Measurements from ENCODE around the gene TMSB10.
"Not testable (repeated sequence)": the region's sequence is repeated elsewhere in the genome, so short reads cannot be mapped to it uniquely, and the experiment has no call there.

TMSB10 gene

DNA sequence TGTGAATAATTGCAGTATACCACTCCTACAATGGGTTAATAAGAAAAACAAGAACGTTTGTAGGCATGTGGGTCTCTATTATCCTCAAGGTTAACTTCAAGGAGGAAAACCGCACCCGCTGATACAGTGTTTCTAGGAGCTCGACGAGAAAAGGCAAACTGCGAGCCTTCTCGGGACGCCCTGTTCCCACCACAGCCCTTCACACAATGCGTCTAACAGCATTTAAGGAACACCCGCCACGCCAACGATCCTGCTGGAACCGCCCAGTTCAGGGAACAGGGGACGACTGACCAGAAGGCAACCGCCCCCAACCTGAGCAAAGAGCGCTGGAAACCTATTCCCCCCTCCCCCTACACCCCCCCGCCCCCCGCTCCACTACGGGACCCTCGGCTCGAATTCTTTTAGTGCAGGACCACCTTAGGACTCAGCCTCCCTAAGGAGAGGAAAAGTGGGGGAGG lies 710 bp upstream of the TMSB10 start:
- no peak for FAIRE-seq

DNA sequence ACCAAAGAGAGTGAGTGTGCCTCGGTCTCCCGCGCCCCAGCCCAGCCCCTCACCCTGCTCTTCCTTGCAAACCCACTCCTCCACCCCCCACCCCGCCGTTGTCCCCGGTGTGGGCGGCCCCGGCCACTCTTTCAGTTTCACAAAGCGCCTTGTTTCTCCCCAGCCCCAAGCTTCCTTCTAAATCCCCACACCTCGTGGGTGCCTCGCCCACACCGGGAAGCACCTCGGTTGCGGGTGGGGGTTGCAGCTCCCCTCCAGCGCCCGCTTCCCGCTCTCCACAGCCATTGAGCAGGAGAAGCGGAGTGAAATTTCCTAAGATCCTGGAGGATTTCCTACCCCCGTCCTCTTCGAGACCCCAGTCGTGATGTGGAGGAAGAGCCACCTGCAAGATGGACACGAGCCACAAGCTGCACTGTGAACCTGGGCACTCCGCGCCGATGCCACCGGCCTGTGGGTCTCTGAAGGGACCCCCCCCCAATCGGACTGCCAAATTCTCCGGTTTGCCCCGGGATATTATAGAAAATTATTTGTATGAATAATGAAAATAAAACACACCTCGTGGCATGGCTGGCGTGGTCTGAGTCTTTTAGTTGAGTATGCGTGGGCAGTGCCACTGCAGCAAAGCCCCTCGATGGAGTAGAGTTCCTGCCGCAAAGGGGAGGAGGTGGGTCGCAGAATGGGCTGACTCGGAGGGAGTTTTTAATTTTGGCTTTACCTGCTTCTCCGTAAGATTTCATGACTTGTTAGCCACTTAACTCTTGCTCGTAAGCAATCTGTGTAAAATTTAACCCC lies 848 bp downstream of the TMSB10 start:
- no peak for FAIRE-seq

DNA sequence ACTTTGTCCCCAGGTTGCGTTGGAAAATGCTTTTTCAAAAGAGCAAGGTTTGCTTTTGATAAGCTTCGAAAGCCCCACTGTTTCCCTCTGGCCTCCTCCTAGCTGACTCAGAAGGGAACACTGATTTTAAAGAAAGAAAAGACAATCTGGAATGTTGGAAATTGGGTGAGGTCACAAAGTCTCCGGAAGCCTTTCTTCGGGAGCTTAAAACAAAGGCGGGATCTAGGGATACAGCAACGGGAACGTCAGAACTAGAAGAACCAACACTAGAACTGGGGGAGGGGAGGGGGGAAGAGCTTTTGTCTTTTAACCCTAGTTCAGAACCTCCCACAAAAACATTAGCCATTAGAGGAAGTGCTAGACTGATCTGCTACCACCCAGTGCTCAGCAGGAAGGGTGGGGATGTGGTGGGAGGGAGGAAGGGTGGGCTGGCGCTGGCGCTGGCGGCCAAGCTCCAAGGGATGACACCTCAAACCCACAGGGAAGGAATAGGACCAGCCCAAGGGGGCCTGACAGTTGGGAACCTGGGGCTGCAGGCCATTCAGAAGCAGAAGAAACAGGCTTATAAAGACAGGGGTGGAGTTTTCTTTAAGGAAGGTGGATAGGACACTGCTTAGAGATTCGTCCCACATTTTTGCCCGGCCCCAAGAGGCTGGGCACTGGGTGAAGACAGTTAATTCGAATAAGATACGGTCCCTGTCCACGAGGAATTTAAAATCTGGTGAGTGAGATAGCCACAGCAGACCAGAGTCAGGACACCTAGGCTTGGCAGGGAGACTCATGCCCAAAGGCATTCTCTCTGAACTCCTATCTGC lies 1.7 kb downstream of the TMSB10 start:
- no peak for FAIRE-seq

DNA sequence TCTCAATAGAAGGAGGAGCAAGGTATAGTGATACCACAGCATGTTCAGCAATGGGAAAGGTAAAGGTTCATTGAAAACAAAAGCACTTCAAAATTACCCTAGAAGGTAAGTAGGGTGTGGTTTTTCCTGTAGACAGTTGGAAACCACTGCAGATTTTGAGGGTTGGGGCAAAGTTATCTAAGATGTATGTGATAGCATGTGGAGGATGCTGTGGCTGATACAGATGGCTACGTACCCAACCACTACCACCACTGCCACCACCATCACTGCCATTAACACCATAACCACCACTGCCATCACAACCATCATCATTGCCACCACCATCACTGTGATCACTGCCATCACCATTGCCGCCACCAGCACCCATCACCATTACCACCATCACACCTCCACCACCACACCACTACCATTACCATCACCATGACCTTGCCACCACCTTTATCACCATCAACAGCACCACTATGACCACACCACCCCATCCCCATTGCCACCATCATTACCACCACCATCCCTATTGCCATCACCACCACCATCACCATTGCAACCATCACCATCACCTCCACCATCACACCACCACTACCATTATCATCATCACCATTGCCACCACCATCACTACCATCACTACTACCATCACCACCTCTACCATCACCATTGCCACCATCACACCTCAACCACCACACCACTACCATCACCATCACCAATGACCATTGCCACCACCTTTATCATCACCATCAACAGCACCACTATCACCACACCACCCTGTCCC lies 3.7 kb downstream of the TMSB10 start:
- FAIRE-seq = no peak

DNA sequence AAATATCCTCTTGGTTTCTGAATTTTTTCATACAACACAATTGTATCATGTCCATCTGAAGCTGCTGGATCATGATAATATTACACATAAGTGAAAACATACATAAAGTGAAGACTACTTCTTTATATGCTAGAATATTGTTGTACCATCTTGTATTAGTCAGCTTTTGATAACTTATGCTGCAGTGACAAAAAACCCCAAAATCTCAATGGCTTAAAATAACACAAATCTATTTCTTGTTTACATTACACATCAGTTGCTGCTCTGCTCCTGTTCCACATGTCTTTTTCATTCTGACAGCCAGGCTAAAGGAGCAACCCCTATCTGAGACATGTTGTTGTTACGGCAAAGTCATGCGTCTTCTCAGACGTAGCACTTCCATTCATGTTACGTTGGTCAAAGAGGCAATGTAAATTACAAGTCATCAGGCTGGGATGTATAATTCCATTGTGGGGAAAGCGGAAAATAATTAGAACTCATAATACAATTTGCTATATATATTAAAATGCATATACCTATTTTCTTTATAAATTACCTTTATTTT lies 5.8 kb downstream of the TMSB10 start:
- no peak for FAIRE-seq

DNA sequence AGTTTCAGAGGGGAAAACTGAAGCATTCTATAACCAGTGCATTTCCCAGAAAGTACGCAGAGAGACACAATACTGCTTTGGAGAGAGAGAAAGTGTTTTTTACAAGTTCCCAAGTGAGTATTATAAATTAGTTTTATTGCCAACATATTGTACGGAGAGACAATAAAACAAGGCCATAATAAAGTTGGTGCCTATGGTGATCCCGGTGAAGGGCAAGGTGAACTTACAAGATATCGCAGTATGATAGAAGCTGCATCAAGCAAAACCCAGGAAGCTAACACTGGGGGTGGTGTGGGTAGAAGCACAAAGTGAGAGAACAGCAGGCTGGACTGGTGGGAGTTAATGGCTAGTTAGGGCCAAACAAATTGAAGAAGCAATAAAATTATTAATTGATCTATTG lies 7.5 kb downstream of the TMSB10 start:
- FAIRE-seq = no peak

DNA sequence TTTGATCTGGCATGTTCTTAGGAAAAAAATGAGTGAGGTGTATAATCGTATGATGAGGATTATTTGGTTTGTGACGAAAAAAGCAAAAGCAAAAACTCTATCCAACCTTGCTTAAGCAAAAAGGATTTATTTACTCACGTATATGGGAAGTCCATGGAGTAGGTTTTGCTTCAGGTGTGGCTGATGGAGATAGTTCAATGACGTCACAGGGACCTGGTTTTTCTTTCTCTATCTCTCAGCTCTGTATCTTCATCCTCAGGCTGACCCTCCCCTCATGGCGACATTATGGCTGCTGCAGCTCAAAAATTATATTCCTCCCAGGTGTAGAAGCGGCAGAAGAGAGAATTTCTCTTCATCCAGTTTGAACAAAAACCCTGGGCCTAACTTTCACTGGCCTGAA lies 8.9 kb downstream of the TMSB10 start:
- no peak for FAIRE-seq

DNA sequence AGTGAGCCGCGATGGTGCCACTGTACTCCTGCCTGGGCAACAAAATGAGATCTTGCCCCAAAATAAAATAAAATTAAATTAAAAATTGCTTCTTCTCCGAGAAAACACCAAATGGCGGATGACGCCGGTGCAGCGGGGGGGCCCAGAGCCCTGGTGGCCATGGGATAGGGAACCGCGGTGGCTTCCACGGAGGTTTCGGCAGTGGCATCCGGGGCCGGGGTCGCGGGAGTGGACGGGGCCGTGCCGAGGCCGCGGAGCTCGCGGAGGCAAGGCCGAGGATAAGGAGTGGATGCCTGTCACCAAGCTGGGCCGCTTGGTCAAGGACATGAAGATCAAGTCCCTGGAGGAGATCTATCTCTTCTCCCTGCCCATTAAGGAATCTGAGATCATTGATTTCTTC lies 10.2 kb downstream of the TMSB10 start:
- FAIRE-seq = not testable (repeated sequence)

DNA sequence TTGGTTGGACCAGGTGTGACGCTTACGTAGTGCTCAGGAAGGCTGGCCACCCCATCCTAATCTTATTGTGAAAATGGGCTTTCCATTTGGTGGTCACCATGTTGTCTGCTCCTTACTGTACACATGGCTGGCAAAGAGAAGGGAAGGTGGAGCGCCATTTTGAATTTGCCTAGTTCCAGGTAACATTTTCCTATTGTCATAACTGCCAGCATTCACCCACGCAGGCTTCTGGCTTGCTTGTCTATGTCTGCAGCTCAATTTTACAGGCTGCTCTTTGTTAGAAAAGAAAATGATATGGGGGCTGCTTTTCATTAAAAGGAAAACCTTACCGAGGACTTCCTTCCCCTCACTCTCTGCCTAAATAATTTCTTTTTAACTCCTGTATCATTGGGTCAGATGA lies 12.4 kb downstream of the TMSB10 start:
- FAIRE-seq = not testable (repeated sequence)

DNA sequence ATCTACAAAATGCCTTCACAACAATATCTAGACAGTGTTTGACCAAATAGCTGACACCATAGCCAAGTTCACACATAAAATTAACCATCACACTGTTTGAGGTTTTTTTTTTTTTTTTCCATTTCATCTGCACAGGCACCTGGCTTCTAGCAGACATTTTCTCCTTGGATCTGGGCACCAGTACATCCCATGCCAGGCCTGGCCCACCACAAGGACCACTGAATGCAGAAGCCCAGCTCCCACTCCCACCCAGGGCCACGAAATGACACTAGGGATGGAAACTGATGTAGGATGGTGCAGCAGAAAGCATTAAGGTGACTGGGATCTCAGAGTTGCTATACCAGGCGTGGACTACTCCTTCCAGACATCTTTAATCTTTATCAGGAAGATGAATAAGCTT lies 13.0 kb downstream of the TMSB10 start:
- no peak for FAIRE-seq

DNA sequence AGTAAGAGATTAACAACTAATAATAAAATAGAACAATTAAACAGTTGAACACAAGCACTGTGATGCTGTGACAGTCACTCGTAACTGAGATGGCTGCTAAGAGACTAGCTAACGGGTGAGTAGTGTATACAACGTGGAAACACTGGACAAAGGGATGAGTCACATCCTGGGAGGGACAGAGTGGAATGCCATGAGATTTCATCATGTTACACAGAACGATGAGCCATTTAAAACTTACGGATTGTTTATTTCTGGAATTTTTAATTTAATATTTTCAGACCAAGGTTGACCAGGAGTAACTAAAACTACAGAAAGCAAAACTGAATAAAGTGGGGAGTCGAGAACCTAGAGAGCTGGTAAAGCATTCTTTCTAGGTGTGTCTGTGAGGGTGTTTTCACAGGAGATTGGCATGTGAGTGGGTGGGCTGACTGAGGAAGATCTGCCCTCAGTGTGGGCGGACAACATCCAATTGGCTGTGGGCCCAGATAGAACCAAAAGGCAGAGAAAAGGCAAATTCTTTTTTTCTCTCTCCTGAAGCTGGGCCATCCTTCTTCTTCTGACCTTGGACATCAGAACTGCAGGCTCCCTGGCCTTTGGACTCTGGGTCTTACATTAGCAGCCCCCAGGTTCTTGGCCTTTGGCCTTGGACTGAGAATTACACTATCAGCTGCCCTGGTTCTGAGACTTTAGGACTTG lies 14.6 kb downstream of the TMSB10 start:
- no peak for FAIRE-seq

DNA sequence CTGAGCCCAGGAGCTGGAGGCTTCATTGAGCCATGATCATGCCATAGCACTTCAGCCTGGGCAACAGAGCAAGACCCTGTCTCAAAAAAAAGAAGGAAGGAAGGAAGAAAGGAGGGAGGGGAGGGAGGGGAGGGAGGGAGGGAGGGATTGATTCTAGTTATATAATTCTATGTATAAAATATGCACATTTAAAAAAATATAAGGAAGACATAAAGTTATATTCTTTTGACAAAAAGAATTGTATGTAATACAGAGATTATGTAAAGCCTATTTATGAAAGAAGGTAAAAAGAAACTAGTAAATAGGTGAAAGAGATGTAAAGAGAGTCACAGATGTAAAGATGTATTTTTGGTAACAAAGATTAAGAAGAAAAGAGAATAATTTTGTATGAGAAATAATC lies 17.6 kb downstream of the TMSB10 start:
- FAIRE-seq = no peak

DNA sequence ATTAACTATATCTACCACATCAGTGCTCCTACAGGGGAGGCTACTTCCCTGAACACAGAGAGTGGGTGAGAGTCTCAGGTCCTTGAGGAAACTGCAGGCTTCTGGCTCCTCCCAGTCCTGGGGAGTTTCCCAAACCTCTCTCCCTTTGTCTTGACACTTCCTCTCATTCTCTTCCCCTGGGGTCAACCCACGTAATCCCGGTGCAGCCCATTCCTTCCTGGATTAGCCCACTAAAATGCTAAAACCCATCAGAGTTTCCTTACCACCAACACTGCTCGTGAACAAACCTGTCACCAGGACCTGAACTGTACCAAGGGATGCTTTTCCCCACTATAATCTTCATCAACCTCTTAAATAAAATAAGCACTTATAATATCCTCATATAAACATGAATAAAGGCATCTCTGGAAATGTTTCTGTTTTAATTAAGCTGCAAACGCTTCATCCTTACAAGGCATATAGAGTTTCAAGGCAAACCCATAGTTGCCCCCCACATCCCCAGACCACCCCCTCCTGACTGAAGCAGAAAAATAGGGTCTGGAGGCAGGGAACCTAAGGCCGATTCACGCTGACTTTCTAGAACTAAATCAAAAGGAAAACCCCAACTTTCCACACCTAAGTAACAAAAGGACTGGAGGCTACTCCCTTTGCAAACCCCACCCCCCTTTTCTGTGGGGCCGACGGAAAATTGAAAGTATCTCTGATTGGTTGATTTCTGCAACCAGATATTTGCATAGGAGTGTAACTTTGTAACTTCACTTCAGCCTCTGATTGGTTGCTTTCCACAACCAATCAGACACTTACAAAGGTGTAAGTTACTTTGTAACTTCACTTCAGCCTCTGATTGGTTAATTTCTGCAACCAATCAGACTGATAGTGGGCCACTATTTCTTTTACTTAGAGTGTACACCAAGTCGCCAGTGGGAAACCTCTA lies 19.0 kb downstream of the TMSB10 start:
- no peak for FAIRE-seq

DNA sequence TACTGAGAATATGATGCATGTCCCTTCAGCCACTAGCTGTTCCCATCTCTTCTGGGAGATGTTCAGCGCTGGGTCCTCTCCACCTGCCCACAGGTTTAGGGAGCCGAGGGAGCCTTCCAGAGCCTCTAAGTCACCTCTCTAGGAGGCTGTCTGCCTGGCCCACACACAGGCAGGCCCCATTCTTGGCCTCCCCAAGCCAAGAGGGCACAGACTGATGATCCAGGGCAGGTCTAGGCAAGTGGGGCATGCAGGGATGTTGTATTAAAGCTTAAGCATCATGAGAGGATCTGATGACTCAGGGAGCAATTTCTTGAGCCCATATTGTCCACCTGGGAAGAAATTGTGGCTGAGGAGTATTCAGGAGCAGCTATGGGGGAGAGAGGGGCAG lies 19.9 kb downstream of the TMSB10 start:
- FAIRE-seq = no peak

DNA sequence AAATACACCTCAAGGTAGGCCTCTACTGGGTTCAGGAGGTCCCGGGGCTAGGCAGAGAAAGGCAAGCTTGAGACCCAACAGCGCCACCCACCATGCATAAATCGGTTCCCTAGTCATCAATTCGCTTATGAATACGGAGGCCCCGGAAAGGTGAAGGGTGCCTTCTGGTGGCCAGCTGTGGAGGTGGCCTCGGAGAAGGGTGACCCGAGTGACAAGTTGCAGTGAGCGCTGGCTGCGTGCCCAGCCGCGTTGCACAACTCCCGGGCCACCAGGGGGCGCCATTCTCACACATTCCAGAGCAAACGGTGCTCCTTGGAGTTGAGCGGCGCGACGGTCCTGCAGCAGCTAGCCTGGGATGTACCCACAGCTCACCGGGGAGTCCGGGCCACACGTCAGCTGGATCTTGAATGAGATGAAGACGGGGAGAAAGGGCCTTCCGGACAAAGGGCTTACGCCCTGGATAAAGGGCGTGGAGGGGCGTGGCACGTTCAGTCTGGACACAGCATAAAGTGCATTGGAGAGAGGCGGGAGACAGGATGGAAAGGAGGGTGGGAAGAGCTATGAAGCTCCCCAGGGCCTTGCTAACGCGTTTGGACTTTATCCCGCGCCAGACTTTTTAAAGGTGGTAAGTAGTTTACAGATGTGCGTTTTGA lies 20.4 kb downstream of the TMSB10 start:
- FAIRE-seq = no peak

DNA sequence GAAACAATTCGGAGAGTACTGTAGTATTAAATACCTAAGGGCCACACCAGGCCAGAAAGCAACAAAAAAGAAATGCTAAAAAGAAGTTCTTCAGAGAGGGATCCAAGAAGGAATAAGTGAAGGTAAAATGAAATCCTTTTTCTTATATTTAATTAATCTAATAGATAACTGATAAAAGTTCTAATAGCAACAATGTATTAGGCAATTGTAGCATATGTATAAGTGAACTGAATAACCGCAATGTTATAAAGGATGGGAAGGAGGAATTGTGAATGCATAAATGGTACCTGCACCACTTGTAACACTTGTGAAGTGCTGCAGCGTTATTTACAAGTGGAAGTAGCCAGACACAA lies 21.8 kb downstream of the TMSB10 start:
- no peak for FAIRE-seq

DNA sequence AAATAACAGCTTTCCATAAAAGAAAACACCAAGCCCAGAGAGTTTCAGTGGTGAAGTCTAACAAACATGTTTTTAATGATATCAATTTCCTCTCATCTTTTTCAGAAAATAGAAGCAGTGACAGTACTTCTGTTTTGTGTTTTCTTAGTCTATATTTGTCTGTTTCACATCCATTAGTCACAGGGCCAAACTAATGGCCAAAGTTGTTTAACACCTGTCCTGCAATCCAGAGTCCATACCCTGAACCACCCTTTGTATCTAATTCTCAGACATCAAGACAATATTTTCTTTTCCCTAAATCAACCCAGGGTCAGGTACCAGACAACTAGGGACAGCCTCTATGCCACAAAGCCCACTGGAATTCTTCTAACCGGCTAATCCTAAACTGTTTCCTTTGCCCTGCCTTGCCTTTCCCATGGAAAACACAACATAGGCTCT lies 25.9 kb downstream of the TMSB10 start:
- no peak for FAIRE-seq

DNA sequence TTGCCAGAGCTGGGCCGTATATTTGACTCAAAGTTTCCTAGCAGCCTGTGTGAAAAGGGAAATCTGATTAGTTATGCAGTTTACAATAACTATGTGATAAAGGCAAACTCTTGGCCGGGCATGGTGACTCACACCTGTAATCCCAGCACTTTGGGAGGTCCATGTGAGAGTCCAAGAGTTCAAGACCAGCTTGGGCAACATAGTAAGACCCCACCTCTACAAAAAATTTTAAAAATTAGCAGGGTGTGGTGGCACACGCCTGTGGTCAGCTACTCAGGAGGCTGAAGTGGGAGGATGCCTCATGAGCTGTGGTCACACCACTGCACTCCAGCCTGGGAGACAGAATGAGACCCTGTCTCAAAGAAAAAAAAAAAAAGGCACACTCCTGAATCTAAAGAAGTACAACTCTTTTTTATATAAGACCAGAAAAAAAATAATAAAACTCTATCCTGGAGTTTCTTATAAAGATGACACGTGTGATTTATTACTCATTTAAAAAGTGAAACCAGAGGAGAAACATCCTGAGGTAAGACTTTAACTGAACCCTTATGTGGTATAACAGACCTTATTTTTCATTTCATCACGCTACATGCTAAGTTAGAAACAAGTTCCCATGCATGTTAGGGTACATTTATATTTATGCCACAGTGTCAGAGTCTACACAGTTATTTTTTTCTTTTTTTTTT lies 32.9 kb downstream of the TMSB10 start:
- FAIRE-seq = no peak

DNA sequence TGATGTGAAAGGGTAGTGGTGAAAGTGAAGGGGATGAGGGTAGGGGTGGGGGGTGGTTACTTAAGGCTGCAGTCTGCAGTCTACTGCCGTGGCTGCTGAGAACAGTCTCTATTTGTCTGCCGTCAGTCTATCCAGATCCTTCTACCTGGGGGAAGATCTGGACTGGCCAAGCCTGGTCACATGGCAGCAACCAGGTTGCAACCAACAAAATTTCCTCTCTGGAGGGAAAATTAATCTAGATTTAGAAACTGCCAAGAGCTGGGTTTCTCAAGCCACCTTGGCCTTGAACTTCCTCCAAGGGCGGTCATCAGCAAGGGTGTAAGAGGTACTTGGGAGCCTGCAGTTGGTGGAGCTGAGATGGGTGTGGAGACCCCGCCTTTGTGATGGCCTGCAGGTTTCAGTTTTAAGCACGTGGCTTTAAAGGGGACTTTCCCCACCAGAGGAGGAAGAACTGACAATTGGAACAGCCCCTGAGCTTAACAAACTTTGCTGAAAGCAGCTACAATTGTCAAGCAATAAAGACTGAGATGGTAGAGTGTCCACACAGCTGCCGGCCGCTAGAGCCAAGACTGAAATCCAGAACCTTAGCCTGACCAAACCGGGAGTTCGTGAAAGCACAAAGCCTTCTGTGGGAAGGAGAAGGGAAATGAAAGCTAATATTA lies 34.1 kb downstream of the TMSB10 start:
- FAIRE-seq = no peak

DNA sequence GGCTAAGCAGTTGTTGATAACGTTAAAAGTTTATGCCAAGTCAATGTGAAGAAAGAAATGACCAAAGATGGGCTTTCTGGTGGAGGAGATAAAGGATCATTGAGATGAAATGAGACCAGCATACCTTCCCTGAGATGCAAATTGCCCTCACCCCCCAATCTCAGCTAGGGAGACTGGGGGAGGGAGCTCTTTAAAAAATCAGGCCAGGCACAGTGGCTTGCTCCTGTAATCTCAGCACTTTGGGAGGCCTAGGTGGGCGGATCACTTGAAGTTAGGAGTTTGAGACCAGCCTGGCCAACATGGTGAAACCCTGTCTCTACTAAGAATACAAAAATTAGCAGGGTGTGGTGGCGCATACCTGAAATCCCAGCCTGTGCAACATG lies 34.6 kb downstream of the TMSB10 start:
- no peak for FAIRE-seq

Measured in colon (tissue), 2 donors.